Measurements from ENCODE around the gene NTSR1.

NTSR1 gene

GRCh38 chr20:62765021-62765420 is 56.4 kb downstream of the NTSR1 start:
- no peak for DNase-seq (ENCODE audit: low spot score)
- in situ Hi-C loops (cut with MboI; ENCODE audit: low sequenced_read_pairs, unreplicated experiment): no loop called here
- no peak for TF ChIP-seq CTCF (IDR thresholded peaks at IDR 0.05; ENCODE audit: borderline replicate concordance, control extremely low read depth, extremely low read depth, insufficient read depth, missing control alignments)

- no peak for DNase-seq (ENCODE audit: low spot score)
- TF ChIP-seq CTCF (IDR thresholded peaks at IDR 0.05; ENCODE audit: borderline replicate concordance, control extremely low read depth, extremely low read depth, insufficient read depth, missing control alignments): no peak
- in situ Hi-C loops (cut with MboI; ENCODE audit: low sequenced_read_pairs, unreplicated experiment): no loop called here
Measured at GRCh38 chr20:62765432-62766070, 56.9 kb downstream of the NTSR1 start.

GRCh38 chr20:62766071-62766450 is 57.4 kb downstream of the NTSR1 start:
- TF ChIP-seq CTCF (IDR thresholded peaks at IDR 0.05; ENCODE audit: borderline replicate concordance, control extremely low read depth, extremely low read depth, insufficient read depth, missing control alignments): no peak
- no peak for DNase-seq (ENCODE audit: low spot score)
- in situ Hi-C loops (cut with MboI; ENCODE audit: low sequenced_read_pairs, unreplicated experiment): no loop called here

- no peak for TF ChIP-seq CTCF (IDR thresholded peaks at IDR 0.05; ENCODE audit: borderline replicate concordance, control extremely low read depth, extremely low read depth, insufficient read depth, missing control alignments)
- in situ Hi-C loops (cut with MboI; ENCODE audit: low sequenced_read_pairs, unreplicated experiment): no loop called here
- DNase-seq (ENCODE audit: low spot score): no peak
Measured at GRCh38 chr20:62766716-62767115, 58.1 kb downstream of the NTSR1 start.

- DNase-seq (ENCODE audit: low spot score): no peak
- in situ Hi-C loops (cut with MboI; ENCODE audit: low sequenced_read_pairs, unreplicated experiment): no loop called here
- no peak for TF ChIP-seq CTCF (IDR thresholded peaks at IDR 0.05; ENCODE audit: borderline replicate concordance, control extremely low read depth, extremely low read depth, insufficient read depth, missing control alignments)
Measured at GRCh38 chr20:62768234-62768546, 59.6 kb downstream of the NTSR1 start.

GRCh38 chr20:62768551-62769287 is 60.1 kb downstream of the NTSR1 start:
- no peak for TF ChIP-seq CTCF (IDR thresholded peaks at IDR 0.05; ENCODE audit: borderline replicate concordance, control extremely low read depth, extremely low read depth, insufficient read depth, missing control alignments)
- DNase-seq (ENCODE audit: low spot score): no peak
- in situ Hi-C loops (cut with MboI; ENCODE audit: low sequenced_read_pairs, unreplicated experiment): no loop called here

Measured in GM13976 (cell line).